Gastroesophageal sphincter (tissue), 3 donors: ENCODE results near the gene PCDHGC4.

ENCODE experiments used
- EP300 ChIP-seq: sonication (generic); formaldehyde crosslinking; IDR thresholded peaks from one replicate; pipeline ENCODE4 v1.6.1; 2017; ENCODE audit warnings: antibody characterized with exemption, mild to moderate bottlenecking
- TF ChIP-seq, protein P1 (sequence below), 4 experiments: fragments of 200-600 bp in 2 of 4; fragments of 450-650 bp in 2 of 4; sonication (generic) in 1 of 4; IDR thresholded peaks; one replicate each; pipeline ENCODE4 v1.5.1; 2017 to 2019; ENCODE audit warnings: antibody characterized with exemption in 4 of 4, mild to moderate bottlenecking in 2 of 4, moderate library complexity in 2 of 4

DNA sequence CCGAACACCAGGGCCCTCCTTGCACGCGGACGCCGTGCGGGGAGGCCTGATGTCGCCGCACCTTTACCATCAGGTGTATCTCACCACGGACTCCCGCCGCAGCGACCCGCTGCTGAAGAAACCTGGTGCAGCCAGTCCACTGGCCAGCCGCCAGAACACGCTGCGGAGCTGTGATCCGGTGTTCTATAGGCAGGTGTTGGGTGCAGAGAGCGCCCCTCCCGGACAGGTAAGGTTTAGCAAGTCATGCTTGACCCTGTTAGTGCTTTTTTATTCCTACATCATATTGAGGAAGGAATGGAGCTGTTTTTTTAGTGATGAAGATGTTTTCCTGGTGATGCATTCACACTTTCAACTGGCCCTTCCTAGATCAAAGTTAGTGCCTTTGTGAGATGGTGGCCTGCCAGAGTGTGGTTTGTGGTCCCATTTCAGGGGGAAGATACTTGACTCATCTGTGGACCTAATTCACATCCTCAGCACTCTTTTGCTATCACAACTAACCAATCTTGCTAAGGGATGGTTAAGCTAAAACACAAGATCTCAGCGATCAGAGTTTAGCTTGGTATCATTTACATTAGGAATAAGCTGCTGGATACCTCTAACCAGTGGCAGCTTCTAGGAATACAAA is 6.4 kb upstream of the PCDHGC4 start:
- TF ChIP-seq, protein P1, sequence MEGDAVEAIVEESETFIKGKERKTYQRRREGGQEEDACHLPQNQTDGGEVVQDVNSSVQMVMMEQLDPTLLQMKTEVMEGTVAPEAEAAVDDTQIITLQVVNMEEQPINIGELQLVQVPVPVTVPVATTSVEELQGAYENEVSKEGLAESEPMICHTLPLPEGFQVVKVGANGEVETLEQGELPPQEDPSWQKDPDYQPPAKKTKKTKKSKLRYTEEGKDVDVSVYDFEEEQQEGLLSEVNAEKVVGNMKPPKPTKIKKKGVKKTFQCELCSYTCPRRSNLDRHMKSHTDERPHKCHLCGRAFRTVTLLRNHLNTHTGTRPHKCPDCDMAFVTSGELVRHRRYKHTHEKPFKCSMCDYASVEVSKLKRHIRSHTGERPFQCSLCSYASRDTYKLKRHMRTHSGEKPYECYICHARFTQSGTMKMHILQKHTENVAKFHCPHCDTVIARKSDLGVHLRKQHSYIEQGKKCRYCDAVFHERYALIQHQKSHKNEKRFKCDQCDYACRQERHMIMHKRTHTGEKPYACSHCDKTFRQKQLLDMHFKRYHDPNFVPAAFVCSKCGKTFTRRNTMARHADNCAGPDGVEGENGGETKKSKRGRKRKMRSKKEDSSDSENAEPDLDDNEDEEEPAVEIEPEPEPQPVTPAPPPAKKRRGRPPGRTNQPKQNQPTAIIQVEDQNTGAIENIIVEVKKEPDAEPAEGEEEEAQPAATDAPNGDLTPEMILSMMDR (IDR thresholded peaks at IDR 0.05), result no peak
- no peak for TF ChIP-seq EP300
